Breast epithelium (tissue), 4 donors: ENCODE results near the gene ATG9B. TPM values are rescaled to one million over a fixed set of nuclear protein-coding genes. Genes with fewer than 3 reads are reported as not detected.
A peak's percentile ranks its signal among the peaks of the same experiment; 100 is the strongest.

Experiments
- DNase-seq, 2 donors: peaks; one replicate each; pipeline ENCODE4 v3.0.0-alpha.2; 2019; ENCODE audit warnings: low spot score in 2 of 2
- H3K27ac ChIP-seq, 2 donors: fragments of 200-600 bp; sonication (generic) in 1 of 2; one replicate each; pipeline ENCODE4 v1.5.1; 2016 to 2019; ENCODE audit warnings: mild to moderate bottlenecking in 1 of 2
- H3K27me3 ChIP-seq, 2 donors: fragments of 200-600 bp; sonication (generic) in 1 of 2; one replicate each; pipeline versions ENCODE4 v1.5.1 to v1.6.0; 2017 to 2019; ENCODE audit warnings: control low read depth in 1 of 2, mild to moderate bottlenecking in 1 of 2
- H3K36me3 ChIP-seq: fragments of 200-600 bp; one replicate; pipeline ENCODE4 v1.5.1; 2019
- H3K4me1 ChIP-seq, 2 donors: fragments of 200-600 bp; sonication (generic); one replicate each; pipeline ENCODE4 v1.5.1; 2016 to 2019; ENCODE audit warnings: control low read depth in 1 of 2
- H3K4me3 ChIP-seq, 3 donors: fragments of 200-600 bp; sonication (generic); 1 replicate in 2 of 3; 2 replicates in 1 of 3; pipeline ENCODE4 v1.5.1; 2016 to 2019; ENCODE audit warnings: mild to moderate bottlenecking in 3 of 3, moderate library complexity in 2 of 3
- H3K9me3 ChIP-seq, 2 donors: fragments of 200-600 bp; sonication (generic) in 1 of 2; one replicate each; pipeline ENCODE4 v1.5.1; 2016 to 2019; ENCODE audit warnings: control low read depth in 1 of 2
- POLR2A ChIP-seq: fragments of 450-650 bp; IDR thresholded peaks from one replicate; pipeline ENCODE4 v1.6.1; 2016; ENCODE audit warnings: antibody characterized with exemption, mild to moderate bottlenecking, moderate library complexity
- POLR2AphosphoS5 ChIP-seq, 3 donors: sonication (generic); formaldehyde crosslinking; IDR thresholded peaks; one replicate each; pipeline ENCODE4 v1.6.1; 2017; ENCODE audit warnings: antibody characterized with exemption in 3 of 3
- intact Hi-C: fragments of 100-400 bp; cut with DNase I; formaldehyde crosslinking; loops from one replicate; pipeline ENCODE4 v1.15.1; 2023; ENCODE audit warnings: low total_unique reads
- total RNA-seq, 3 donors: library from RNA; depleted of rRNA; stranded (reverse); fragments of >200 nt; gene quantifications; one replicate each; pipeline ENCODE4 v1.1.0, GENCODE V29; 2016
- TF ChIP-seq, protein P1 (sequence below), 3 donors: fragments of 450-650 bp; IDR thresholded peaks; one replicate each; pipeline ENCODE4 v1.5.1; 2016 to 2017; ENCODE audit warnings: antibody characterized with exemption in 3 of 3, mild to moderate bottlenecking in 3 of 3, moderate library complexity in 3 of 3

The ATG9B gene
- total RNA-seq, 3 donors from 2014 or later: 0.44 to 2.0 TPM; not detected in 1

DNA sequence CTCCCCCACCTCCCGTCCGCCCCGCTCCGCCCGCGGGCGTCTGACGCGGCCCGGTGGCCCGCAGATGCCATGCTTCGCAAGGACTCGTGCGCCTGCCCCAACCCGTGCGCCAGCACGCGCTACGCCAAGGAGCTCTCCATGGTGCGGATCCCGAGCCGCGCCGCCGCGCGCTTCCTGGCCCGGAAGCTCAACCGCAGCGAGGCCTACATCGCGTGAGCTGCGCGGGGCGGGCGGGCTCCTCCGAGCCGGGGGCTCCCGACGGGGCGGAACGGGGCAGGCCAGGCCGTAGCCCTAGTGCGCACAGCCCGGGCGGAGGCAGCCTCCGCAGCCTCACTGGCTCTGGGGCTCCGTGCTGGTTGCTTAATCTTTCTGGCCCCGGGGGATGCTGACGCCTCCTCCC lies 26.8 kb upstream of the ATG9B start:
- intact Hi-C loops: no loop called here
- no peak for DNase-seq
- no peaks in the 10 kb centered on the region for H3K36me3 ChIP-seq
- no peaks in the 10 kb centered on the region for H3K9me3 ChIP-seq
- no peak overlapping the region for H3K27ac ChIP-seq
- no peaks in the 10 kb centered on the region for H3K27me3 ChIP-seq
- TF ChIP-seq, protein P1, sequence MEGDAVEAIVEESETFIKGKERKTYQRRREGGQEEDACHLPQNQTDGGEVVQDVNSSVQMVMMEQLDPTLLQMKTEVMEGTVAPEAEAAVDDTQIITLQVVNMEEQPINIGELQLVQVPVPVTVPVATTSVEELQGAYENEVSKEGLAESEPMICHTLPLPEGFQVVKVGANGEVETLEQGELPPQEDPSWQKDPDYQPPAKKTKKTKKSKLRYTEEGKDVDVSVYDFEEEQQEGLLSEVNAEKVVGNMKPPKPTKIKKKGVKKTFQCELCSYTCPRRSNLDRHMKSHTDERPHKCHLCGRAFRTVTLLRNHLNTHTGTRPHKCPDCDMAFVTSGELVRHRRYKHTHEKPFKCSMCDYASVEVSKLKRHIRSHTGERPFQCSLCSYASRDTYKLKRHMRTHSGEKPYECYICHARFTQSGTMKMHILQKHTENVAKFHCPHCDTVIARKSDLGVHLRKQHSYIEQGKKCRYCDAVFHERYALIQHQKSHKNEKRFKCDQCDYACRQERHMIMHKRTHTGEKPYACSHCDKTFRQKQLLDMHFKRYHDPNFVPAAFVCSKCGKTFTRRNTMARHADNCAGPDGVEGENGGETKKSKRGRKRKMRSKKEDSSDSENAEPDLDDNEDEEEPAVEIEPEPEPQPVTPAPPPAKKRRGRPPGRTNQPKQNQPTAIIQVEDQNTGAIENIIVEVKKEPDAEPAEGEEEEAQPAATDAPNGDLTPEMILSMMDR (IDR thresholded peaks at IDR 0.05): no peak
- no peak for TF ChIP-seq POLR2AphosphoS5 (IDR thresholded peaks at IDR 0.05)
- TF ChIP-seq POLR2A: no peak
- peaks cover 0 to 9% of the 10 kb centered on the region in 2 donors for H3K4me1 ChIP-seq
- peak overlapping the region in 1 of 3 donors; percentile 54 for H3K4me3 ChIP-seq

DNA sequence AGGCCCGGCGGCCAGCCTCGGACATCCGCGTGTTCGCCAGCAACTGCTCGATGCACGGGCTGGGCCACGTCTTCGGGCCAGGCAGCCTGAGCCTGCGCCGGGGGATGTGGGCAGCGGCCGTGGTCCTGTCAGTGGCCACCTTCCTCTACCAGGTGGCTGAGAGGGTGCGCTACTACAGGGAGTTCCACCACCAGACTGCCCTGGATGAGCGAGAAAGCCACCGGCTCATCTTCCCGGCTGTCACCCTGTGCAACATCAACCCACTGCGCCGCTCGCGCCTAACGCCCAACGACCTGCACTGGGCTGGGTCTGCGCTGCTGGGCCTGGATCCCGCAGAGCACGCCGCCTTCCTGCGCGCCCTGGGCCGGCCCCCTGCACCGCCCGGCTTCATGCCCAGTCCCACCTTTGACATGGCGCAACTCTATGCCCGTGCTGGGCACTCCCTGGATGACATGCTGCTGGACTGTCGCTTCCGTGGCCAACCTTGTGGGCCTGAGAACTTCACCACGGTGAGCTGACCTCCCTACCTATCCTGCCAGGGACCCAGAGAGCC lies 24.7 kb upstream of the ATG9B start:
- intact Hi-C loops: no loop called here
- peaks cover 0 to 9% of the 10 kb centered on the region in 2 donors for H3K4me1 ChIP-seq
- TF ChIP-seq, protein P1 (IDR thresholded peaks at IDR 0.05): no peak
- no peak for TF ChIP-seq POLR2AphosphoS5 (IDR thresholded peaks at IDR 0.05)
- TF ChIP-seq POLR2A: no peak
- DNase-seq: no peak
- H3K27me3 ChIP-seq: no peaks in the 10 kb centered on the region
- H3K36me3 ChIP-seq: no peaks in the 10 kb centered on the region
- H3K9me3 ChIP-seq: no peaks in the 10 kb centered on the region
- no peak overlapping the region for H3K4me3 ChIP-seq
- no peak overlapping the region for H3K27ac ChIP-seq

DNA sequence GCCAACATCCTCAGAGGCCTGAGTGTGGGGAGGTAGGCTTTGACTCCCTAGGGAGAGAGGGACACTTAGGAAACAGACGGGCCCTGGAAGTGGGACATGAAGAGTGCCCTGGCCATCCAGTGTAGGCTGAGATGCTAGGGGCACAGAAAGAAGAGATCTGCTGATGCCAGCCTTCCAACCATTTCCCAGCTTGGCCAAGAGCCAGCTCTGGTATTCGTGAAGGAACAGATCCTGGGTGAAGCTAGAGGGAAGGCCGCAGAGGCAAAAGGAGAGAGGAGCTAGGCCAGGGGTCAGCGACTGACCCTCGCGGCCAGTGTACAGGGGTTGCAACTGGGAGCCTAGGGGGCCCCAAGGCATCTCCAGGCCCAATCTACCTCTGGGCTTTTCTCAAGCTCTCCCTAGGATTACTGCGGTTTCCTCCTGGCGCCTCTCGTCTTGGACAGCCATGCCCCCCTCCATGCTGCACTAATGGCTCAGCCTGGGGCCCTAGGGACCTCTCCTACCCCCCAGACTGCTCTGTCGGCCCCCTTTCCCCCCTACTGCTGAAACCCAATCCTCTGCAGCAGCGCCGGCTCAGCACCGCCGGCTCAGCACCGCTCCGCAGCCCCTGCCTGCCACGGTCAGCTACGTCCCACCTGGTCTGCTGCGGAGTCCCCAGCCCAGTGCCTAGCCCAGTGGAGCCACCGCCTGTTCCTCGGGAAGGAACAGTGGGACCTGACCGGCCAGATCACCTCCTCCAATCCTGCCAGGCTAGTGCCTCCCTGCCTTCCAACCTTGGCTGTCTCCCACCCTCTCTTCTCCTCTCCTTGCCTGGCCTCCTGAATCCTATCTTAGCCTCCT lies 23.9 kb upstream of the ATG9B start, which contains the start of gene ASIC3:
ASIC3 (plus strand) TSS at position 556 of the 840 bp plus-strand sequence. CDS start 355 bp downstream, outside the sequence.
- Histone ChIP-seq H3K36me3 (no peaks in the 10 kb centered on the region), H3K4me1 (peaks cover 0 to 9% of the 10 kb centered on the region in 2 donors), H3K4me3 (no peak within 1 kb of the TSS), H3K9me3 (no peaks in the 10 kb centered on the region), H3K27me3 (no peaks in the 10 kb centered on the region), H3K27ac (no peak within 1 kb of the TSS)
- intact Hi-C loops: no loop called here
- no peak for DNase-seq
- TF ChIP-seq POLR2AphosphoS5 (IDR thresholded peaks at IDR 0.05): no peak
- TF ChIP-seq, protein P1 (IDR thresholded peaks at IDR 0.05): no peak
- no peak for TF ChIP-seq POLR2A

DNA sequence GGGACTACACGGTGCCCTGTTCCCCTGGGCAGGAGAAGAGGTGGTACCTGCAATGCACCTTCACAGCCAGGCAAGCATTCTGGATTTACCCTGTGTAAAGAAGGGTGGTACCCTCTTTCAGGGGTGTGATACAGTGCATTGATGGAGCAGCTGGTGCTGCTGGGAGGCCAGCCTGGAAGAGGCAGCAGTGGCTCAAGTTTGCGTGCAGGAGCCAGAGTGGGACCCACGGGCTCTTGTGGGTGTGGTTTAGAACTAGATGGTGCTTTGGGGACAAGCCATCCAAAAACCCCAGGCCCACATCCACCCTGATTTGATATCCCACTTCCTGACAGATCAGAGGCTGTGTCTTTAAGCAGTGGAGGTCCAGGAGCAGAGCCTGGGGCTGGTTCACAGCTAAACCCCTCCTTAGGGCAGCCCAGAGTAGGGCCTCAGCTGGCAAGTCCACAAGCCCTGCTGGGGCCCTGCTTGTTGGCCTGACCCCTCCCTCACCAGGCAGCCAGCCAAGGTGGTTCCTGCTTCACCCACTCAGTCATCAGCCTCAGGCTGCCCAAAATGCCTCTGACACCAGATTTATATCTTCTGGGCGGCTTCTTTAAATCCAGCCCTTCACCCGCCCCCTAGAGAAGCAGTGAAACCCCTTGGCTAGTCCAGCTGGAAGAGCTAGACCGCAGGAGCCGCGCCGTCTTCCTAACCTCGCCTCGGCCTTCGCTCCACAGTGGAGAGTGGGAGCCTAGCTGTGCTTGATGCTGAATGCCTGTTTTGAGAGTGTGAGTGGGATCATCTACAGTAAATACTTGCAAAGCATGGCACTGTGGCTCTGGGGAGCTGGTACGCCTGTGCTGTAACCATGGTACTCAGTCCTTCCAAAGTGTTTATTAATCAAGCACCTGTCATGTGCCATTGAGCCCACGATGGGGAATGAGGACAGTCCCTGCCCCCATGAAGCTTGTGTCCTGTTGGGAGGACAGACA lies 22.6 kb upstream of the ATG9B start:
- Histone ChIP-seq H3K4me1 (peaks cover 0 to 9% of the 10 kb centered on the region in 2 donors), H3K27me3 (no peaks in the 10 kb centered on the region), H3K36me3 (no peaks in the 10 kb centered on the region), H3K4me3 (no peak overlapping the region), H3K27ac (peak overlapping the region in 1 of 2 donors; percentile 7), H3K9me3 (no peaks in the 10 kb centered on the region)
- intact Hi-C loops: no loop called here
- TF ChIP-seq, protein P1 (IDR thresholded peaks at IDR 0.05): no peak
- TF ChIP-seq POLR2AphosphoS5 (IDR thresholded peaks at IDR 0.05): no peak
- no peak for TF ChIP-seq POLR2A
- no peak for DNase-seq
